Hepatocyte (in vitro differentiated cells): ENCODE results near the gene ANXA1. TPM values are rescaled to one million over a fixed set of nuclear protein-coding genes. Genes with fewer than 3 reads are reported as not detected.
A peak's percentile ranks its signal among the peaks of the same experiment; 100 is the strongest.

Source experiments
- DNase-seq: peaks from one replicate; pipeline ENCODE4 v3.0.0-alpha.2; 2016; ENCODE audit warnings: low spot score
- H2AFZ ChIP-seq: fragments of 200-600 bp; sonication (generic); 2 replicates; pipeline ENCODE4 v1.6.0; 2016; ENCODE audit warnings: antibody characterized with exemption, mild to moderate bottlenecking
- H3K27ac ChIP-seq: fragments of 200-600 bp; sonication (generic); 2 replicates; pipeline ENCODE4 v1.5.1; 2016; ENCODE audit warnings: mild to moderate bottlenecking
- H3K27me3 ChIP-seq: fragments of 200-600 bp; sonication (generic); 2 replicates; pipeline ENCODE4 v1.6.1; 2016
- H3K36me3 ChIP-seq: fragments of 200-600 bp; sonication (generic); replicated peaks from 2 replicates; pipeline ENCODE4 v1.5.1; 2016; ENCODE audit warnings: low read depth; ENCODE audit not compliant: insufficient read depth
- H3K4me1 ChIP-seq: fragments of 200-600 bp; sonication (generic); 2 replicates; pipeline ENCODE4 v1.5.1; 2016; ENCODE audit warnings: mild to moderate bottlenecking, moderate library complexity; ENCODE audit not compliant: insufficient read depth
- H3K4me2 ChIP-seq: fragments of 200-600 bp; sonication (generic); 2 replicates; pipeline ENCODE4 v1.6.0; 2016
- H3K4me3 ChIP-seq: fragments of 200-600 bp; sonication (generic); 2 replicates; pipeline ENCODE4 v1.5.1; 2016; ENCODE audit warnings: mild to moderate bottlenecking
- H3K79me2 ChIP-seq: fragments of 200-600 bp; sonication (generic); 2 replicates; pipeline ENCODE4 v1.6.0; 2017; ENCODE audit warnings: mild to moderate bottlenecking
- H3K9me2 ChIP-seq: fragments of 200-600 bp; sonication (generic); replicated peaks from 2 replicates; pipeline ENCODE4 v1.6.0; 2017; ENCODE audit warnings: mild to moderate bottlenecking; ENCODE audit not compliant: insufficient read depth
- H3K9me3 ChIP-seq: fragments of 200-600 bp; sonication (generic); 2 replicates; pipeline ENCODE4 v1.5.1; 2016; ENCODE audit warnings: low read depth, mild to moderate bottlenecking
- H4K20me1 ChIP-seq: fragments of 200-600 bp; sonication (generic); 2 replicates; pipeline ENCODE4 v1.6.0; 2016; ENCODE audit warnings: mild to moderate bottlenecking; ENCODE audit not compliant: insufficient read depth, poor library complexity, severe bottlenecking
- EZH2 ChIP-seq: fragments of 200-600 bp; sonication (generic); IDR thresholded peaks from 2 replicates; pipeline ENCODE4 v1.6.1; 2016; ENCODE audit warnings: antibody characterized with exemption, mild to moderate bottlenecking, borderline replicate concordance
- EZH2phosphoT487 ChIP-seq: fragments of 200-600 bp; sonication (generic); IDR thresholded peaks from one replicate; pipeline ENCODE4 v1.6.1; 2018; ENCODE audit warnings: antibody characterized with exemption, mild to moderate bottlenecking, low read depth, moderate library complexity; ENCODE audit not compliant: unreplicated experiment, severe bottlenecking
- WGBS: methylation state at CpG from one replicate; pipeline ENCODE4 v1.1.6; 2016; ENCODE audit warnings: low lambda C conversion rate; ENCODE audit errors: missing lambda C conversion rate; 5-methylcytosine and 5-hydroxymethylcytosine counted together
- polyA plus RNA-seq: library from polyadenylated mRNA; unstranded; fragments of >200 nt; fragmentation: Nextera tagmentation; extraction: Ambion mirVana; gene quantifications from 2 replicates; pipeline ENCODE4 v1.2.1, GENCODE V29; 2016
- total RNA-seq: library from RNA; depleted of rRNA; stranded (reverse); fragments of >200 nt; gene quantifications from 2 replicates; pipeline ENCODE4 v1.2.3, GENCODE V29; 2014
- TF ChIP-seq, protein P1 (sequence below): fragments of 200-600 bp; sonication (generic); IDR thresholded peaks from 2 replicates; pipeline ENCODE4 v1.5.1; 2016; ENCODE audit warnings: antibody characterized with exemption, mild to moderate bottlenecking; ENCODE audit not compliant: poor library complexity

The ANXA1 gene
- total and polyA plus RNA-seq, 2 experiments from 2014 or later, result 254 to 279 TPM

DNA sequence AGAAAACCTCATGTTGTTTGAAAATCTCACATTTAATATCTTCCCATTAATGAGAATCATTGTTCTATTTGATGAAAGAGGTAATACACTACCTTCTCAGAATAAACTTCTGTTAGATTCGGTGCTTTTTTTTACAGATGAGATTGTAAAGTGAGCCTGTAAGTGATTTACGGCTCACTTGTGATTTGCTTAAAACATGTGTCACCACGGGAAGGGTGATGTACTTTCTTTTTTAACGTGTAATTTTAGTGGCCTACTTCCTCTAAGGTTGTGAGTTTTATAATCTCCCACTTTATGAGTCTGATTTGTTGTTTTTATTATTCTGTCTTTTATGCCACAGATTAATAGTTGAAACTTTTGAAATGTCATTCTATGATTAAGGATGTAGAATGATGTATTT is 15.9 kb downstream of the ANXA1 start:
- TF ChIP-seq EZH2phosphoT487, result no peak
- TF ChIP-seq, protein P1, sequence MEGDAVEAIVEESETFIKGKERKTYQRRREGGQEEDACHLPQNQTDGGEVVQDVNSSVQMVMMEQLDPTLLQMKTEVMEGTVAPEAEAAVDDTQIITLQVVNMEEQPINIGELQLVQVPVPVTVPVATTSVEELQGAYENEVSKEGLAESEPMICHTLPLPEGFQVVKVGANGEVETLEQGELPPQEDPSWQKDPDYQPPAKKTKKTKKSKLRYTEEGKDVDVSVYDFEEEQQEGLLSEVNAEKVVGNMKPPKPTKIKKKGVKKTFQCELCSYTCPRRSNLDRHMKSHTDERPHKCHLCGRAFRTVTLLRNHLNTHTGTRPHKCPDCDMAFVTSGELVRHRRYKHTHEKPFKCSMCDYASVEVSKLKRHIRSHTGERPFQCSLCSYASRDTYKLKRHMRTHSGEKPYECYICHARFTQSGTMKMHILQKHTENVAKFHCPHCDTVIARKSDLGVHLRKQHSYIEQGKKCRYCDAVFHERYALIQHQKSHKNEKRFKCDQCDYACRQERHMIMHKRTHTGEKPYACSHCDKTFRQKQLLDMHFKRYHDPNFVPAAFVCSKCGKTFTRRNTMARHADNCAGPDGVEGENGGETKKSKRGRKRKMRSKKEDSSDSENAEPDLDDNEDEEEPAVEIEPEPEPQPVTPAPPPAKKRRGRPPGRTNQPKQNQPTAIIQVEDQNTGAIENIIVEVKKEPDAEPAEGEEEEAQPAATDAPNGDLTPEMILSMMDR, result no peak
- TF ChIP-seq EZH2, result no peak
- no peak overlapping the region for H3K4me3 ChIP-seq
- no peaks in the 10 kb centered on the region for H3K4me1 ChIP-seq
- H3K79me2 ChIP-seq, result no peaks in the 10 kb centered on the region
- H4K20me1 ChIP-seq, result no peaks in the 10 kb centered on the region
- H2AFZ ChIP-seq, result no peak overlapping the region
- no peak overlapping the region for H3K27ac ChIP-seq
- H3K36me3 ChIP-seq, result no peaks in the 10 kb centered on the region
- H3K9me3 ChIP-seq, result no peaks in the 10 kb centered on the region
- H3K4me2 ChIP-seq, result no peak overlapping the region
- H3K27me3 ChIP-seq, result no peaks in the 10 kb centered on the region
- 71% methylated on average over 4 of the region's 4 CpGs for WGBS
- DNase-seq, result no peak
- no peaks in the 10 kb centered on the region for H3K9me2 ChIP-seq

DNA sequence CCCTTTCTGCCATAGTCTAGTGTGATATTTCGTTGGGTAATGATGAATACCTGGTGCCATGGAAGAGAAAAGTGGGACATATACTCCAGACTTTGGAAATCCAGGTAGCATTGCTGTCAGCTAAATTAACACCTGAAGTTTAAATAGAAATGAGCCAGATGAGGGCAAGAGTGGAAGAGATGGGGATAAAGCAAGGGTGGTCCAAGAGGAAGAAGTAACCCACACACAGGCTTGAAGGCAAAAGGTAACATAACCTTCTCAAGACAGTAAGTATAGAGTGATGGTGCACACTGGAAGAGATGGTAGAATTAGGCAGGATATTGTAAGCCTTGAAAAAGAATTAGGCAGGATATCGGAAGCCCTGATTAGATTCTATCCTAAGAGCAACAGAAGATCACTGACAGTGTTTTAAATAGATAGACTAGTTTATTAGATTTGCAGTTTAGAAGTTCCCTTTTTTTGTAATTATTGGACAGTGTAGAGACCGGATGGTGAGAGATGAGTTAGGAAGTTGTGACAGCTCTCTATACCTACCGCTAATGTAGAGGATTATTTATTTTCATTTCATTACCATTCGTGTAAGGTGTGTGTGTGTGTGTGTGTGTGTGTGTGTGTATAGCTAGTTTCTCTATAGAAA is 16.8 kb downstream of the ANXA1 start:
- no peaks in the 10 kb centered on the region for H3K36me3 ChIP-seq
- H3K9me3 ChIP-seq, result no peaks in the 10 kb centered on the region
- H3K79me2 ChIP-seq, result no peaks in the 10 kb centered on the region
- no peak overlapping the region for H3K27ac ChIP-seq
- no peaks in the 10 kb centered on the region for H3K27me3 ChIP-seq
- no peak for DNase-seq
- peaks cover 4% of the 10 kb centered on the region for H3K4me1 ChIP-seq
- 94% methylated on average over 5 of the region's 5 CpGs for WGBS
- H4K20me1 ChIP-seq, result no peaks in the 10 kb centered on the region
- no peak overlapping the region for H2AFZ ChIP-seq
- no peak overlapping the region for H3K4me2 ChIP-seq
- TF ChIP-seq EZH2phosphoT487 (no peak), EZH2 (no peak)
- TF ChIP-seq, protein P1, result no peak
- no peak overlapping the region for H3K4me3 ChIP-seq
- no peaks in the 10 kb centered on the region for H3K9me2 ChIP-seq

DNA sequence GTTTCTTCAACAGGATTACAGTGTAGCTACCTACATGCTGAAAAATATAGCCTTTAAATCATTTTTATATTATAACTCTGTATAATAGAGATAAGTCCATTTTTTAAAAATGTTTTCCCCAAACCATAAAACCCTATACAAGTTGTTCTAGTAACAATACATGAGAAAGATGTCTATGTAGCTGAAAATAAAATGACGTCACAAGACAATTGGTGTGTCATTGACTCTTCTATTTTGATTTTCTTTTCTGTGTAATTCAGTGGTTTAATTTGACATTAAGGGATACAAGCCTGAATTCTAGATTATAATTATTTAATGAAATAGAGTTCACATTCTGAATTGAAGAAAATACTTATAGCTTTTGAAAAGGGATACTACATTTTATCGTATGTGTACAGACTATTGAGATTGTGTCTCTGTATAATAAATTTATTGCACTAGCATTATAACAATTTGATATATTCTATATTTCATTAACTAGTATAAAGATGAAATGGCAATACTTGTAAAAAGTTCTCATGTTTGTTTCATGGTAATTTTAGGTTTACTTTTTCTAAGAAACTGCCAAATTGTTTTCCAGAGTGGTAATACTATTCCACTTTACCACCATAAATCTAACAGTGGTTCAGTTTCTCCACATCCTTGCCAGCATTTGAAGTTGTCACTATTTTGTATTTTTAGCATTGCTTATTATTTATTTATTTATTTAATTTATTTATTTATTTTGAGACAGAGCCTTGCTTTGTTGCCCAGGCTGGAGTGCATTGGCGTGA is 18.7 kb downstream of the ANXA1 start:
- Histone ChIP-seq H3K79me2 (no peaks in the 10 kb centered on the region), H3K9me2 (no peaks in the 10 kb centered on the region), H4K20me1 (no peaks in the 10 kb centered on the region), H3K27ac (no peak overlapping the region), H2AFZ (no peak overlapping the region), H3K9me3 (no peaks in the 10 kb centered on the region), H3K36me3 (no peaks in the 10 kb centered on the region), H3K4me2 (no peak overlapping the region), H3K4me3 (no peak overlapping the region), H3K4me1 (peaks cover 5% of the 10 kb centered on the region), H3K27me3 (no peaks in the 10 kb centered on the region)
- 96% methylated on average over 3 of the region's 3 CpGs for WGBS
- TF ChIP-seq EZH2, result no peak
- no peak for DNase-seq

DNA sequence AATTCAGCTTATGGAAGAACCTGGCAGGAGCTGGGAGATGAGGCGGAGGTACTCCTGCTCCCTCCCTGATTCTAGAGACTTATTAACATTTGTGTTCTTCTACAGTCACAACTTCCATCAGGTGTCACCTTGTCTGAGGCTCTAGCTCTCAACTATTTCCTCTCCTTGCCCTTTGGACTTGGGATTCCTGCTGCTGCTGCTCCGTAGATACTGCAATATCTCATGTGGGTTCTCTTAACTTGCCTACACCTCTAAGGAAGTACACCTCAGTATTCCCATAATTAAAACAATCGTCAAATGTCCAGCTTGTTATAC is 21.2 kb downstream of the ANXA1 start:
- peak; percentile 51 for DNase-seq
- H3K9me3 ChIP-seq, result no peaks in the 10 kb centered on the region
- H4K20me1 ChIP-seq, result no peaks in the 10 kb centered on the region
- H3K4me3 ChIP-seq, result no peak overlapping the region
- H3K36me3 ChIP-seq, result no peaks in the 10 kb centered on the region
- peaks cover 5% of the 10 kb centered on the region for H3K4me1 ChIP-seq
- WGBS, result 52% methylated on average over 3 of the region's 3 CpGs
- H3K9me2 ChIP-seq, result no peaks in the 10 kb centered on the region
- no peaks in the 10 kb centered on the region for H3K79me2 ChIP-seq
- H3K27ac ChIP-seq, result peak overlapping the region; percentile 74
- H3K4me2 ChIP-seq, result no peak overlapping the region
- no peak for TF ChIP-seq EZH2phosphoT487
- no peak for TF ChIP-seq EZH2
- TF ChIP-seq, protein P1, result no peak
- H3K27me3 ChIP-seq, result no peaks in the 10 kb centered on the region
- no peak overlapping the region for H2AFZ ChIP-seq
